Bronchial epithelial cell (primary cell): Measurements from ENCODE around the gene DNMT3B. TPM values are rescaled to one million over a fixed set of nuclear protein-coding genes. Genes with fewer than 3 reads are reported as not detected.
A peak's percentile ranks its signal among the peaks of the same experiment; 100 is the strongest.
"Not testable (repeated sequence)": the region's sequence is repeated elsewhere in the genome, so short reads cannot be mapped to it uniquely, and the experiment has no call there.

Source experiments
- DNase-seq: peaks from one replicate; pipeline ENCODE4 v3.0.0-alpha.2; 2010; ENCODE audit warnings: low read depth
- FAIRE-seq: peaks from 2 replicates; lab custom pipeline; 2011; peaks lifted over from hg19 to GRCh38; lab: Jason Lieb, UNC
- H3K27me3 ChIP-seq: 2 replicates; pipeline ENCODE4 v1.5.1; 2011; ENCODE audit warnings: low read length; ENCODE audit not compliant: control insufficient read depth, insufficient read depth
- H3K36me3 ChIP-seq: 2 replicates; pipeline ENCODE4 v1.5.1; 2011; ENCODE audit warnings: low read length; ENCODE audit not compliant: control insufficient read depth, insufficient read depth
- H3K4me3 ChIP-seq: 2 replicates; pipeline ENCODE4 v1.5.1; 2011; ENCODE audit warnings: mild to moderate bottlenecking, low read depth, low read length, control low read depth
- CTCF ChIP-seq: IDR thresholded peaks from 2 replicates; pipeline ENCODE4 v1.5.1; 2011; ENCODE audit warnings: mild to moderate bottlenecking, moderate library complexity, low read length, control low read depth, inconsistent platforms; ENCODE audit not compliant: insufficient read depth, severe bottlenecking
- total RNA-seq: library from RNA; depleted of rRNA; stranded (reverse); fragments of >200 nt; gene quantifications from 2 replicates; pipeline ENCODE4 v1.2.1, GENCODE V29; 2014

Gene DNMT3B
- total RNA-seq, 1 donor from 2014 or later, result 0.79 TPM

DNA sequence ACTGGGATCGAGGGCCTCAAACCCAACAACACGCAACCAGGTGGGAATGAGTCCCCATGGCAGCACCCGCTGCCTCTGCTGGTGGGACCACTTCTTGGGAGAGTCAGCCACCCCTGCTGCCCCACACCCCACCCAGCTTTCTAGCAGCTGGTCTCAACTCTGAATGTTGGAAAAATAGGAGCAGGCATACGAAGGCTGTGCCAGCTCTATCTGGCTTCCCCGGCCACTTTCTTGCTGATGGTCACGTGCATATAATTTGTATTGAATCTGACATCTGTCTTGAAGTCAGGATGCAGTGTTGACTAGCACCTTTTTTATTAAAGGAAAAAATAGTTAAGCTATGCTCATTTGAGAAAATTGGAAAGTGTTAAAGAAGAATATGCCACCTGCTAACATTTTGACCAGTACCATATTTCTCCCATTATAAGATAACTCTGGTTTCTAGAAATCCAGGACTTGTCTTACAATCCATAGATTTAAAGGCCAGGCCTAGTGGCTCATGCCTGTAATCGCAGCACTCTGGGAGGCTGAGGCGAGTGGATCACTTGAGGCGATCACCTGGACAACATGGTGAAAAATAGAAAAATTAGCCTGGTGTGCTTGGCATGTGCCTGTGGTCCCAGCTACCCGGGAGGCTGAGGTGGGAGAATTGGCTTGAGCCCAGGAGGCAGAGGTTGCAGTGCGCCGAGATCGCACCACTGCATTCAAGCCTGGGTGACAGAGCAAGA, 30.7 kb downstream of the DNMT3B start:
- no peak for DNase-seq
- no peak overlapping the region for H3K4me3 ChIP-seq
- FAIRE-seq, result no peak

DNA sequence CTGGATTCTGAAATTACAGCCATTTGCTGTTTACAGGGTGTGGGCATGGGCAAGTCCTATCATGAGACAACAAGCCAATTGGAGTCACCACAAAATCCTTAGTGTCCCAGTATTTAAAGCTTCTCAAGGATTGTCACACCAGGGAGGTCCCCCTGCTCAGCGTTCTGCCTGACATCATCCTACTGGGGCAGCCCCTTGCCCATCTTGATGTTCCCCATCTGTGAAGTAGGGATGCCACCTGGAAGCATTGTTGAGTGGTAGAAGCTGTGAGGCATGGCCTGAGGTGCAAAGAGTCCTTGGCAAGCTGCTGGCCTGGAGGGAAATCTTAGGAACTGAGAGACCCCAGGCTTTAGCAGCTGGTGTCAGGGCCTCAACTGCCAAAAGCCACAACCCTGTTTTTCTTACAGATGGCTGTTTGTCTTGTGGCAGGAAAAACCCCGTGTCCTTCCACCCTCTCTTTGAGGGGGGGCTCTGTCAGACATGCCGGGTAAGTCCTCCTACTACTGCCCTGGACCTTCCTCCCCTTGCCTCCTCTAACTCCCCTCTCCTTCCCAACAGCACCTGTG, 34.3 kb downstream of the DNMT3B start:
- no peak for FAIRE-seq
- peak; percentile 60 for DNase-seq

More for the DNA sequence above, 30.7 kb downstream of the DNMT3B start:
- Histone ChIP-seq H3K27me3 (no peaks in the 10 kb centered on the region), H3K36me3 (no peaks in the 10 kb centered on the region)
- TF ChIP-seq CTCF, result no peak

DNA sequence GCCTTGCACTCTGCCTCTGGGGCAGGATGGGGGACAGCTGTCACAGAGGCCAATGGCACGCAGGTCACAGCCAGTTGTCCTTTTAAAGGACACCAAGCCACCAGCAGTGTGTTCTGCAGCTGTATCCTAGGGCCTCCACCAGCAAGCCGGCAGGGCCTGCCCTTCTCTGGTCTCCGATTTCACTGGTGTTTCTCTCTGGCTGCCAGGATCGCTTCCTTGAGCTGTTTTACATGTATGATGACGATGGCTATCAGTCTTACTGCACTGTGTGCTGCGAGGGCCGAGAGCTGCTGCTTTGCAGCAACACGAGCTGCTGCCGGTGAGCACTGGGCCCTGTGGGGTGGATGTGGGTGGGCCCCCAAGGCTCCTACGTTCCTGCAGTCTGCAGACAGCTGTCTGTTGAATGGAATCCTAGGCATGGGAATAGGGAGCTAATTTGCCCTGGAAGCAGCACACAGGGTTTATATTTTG, 34.8 kb downstream of the DNMT3B start:
- DNase-seq (no peak), FAIRE-seq (no peak)
- Histone ChIP-seq H3K36me3 (no peaks in the 10 kb centered on the region), H3K4me3 (no peak overlapping the region), H3K27me3 (no peaks in the 10 kb centered on the region)
- TF ChIP-seq CTCF, result no peak

More for the DNA sequence above, 34.3 kb downstream of the DNMT3B start:
- H3K4me3 ChIP-seq, result no peak overlapping the region
- no peaks in the 10 kb centered on the region for H3K27me3 ChIP-seq
- no peaks in the 10 kb centered on the region for H3K36me3 ChIP-seq
- no peak for TF ChIP-seq CTCF

- H3K4me3 ChIP-seq, H3K27me3 ChIP-seq, H3K36me3 ChIP-seq, FAIRE-seq, DNase-seq: not testable (repeated sequence)
These were observed 35.4 kb downstream of the DNMT3B start for GRCh38 chr20:32797571-32797970.

DNA sequence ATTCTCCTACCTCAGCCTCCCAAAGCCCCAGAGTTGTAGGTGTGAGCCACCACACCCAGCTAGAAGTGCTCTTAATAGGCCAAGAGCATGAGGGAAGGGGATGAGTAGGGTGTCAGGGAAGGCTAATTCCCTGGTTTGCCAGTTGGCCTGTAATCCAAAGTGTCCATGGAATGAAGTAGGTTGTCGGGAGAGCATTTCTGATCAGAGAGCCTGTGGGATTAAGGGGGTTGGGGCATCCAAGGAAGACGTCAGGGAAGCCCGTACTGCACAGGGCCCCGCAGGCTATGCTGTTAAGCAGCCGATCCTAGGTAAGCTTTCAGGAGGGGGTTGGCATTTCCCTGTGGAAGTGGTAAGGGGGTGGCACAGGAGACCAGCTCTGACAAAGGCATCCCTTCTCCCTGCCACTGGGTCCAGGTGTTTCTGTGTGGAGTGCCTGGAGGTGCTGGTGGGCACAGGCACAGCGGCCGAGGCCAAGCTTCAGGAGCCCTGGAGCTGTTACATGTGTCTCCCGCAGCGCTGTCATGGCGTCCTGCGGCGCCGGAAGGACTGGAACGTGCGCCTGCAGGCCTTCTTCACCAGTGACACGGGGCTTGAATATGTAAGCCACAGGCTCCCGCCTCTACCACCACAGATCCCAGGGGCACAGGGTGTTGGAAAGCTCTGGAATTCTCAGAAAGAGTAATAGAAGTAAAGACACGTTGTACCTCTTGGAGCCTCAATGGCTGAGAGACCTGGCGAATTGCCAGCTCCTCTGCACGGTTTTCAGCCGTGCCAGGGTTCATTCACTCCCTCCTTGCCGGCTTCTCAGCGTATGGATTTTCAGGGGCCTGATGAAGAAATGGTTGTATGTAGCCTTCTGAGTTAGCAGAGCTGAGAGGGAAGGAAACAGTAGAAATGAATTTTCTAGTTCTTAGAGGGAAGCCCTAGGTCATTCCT, 36.1 kb downstream of the DNMT3B start:
- TF ChIP-seq CTCF, result no peak
- no peak for FAIRE-seq
- Histone ChIP-seq H3K4me3 (no peak overlapping the region), H3K36me3 (no peaks in the 10 kb centered on the region), H3K27me3 (no peaks in the 10 kb centered on the region)
- DNase-seq, result no peak

DNA sequence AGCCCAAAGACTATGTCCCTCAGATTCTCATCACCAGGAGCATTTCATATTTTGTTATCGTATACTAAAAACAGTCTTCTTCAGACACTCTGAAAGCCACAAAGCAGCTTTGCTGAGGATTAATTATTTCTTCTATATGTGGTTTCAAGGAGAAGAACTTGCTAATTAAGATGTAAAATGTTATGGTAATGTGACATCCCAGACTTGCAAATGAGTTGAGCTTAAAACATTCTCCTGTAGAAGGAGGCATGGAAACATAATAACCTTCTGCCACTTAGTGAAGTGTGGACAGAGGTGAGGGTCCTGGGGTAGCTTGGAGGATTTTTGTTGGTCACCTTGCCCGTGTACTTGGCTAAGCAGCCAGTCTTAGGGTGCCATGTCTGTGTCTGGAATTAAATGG, 40.9 kb downstream of the DNMT3B start:
- TF ChIP-seq CTCF, result no peak
- FAIRE-seq (no peak), DNase-seq (no peak)
- Histone ChIP-seq H3K4me3 (no peak overlapping the region), H3K36me3 (no peaks in the 10 kb centered on the region), H3K27me3 (no peaks in the 10 kb centered on the region)
